ENCODE results near the gene CD68.

CD68 gene

DNA sequence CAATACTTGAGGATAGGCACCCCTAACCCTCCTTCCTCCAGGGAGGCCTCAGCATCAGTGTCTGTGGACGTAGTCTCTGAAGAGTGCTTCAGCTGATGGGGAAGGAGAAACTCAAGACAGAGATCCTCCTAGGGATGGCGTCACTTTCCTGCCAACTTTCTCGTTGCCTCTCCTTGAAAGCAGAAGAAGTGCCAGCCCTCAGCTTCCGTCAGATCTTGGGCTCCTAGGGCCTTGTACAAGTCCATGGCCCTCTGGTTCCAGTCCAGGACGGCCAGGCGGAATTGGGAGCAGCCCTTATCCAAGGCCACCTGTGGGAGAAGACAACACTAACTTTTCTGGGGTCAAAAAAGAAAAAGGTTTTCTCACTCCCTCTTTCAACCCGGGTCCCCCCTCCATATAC is 46.9 kb downstream of the CD68 start:
- DNase-seq (ENCODE audit: low read depth), result no peak
- TF ChIP-seq, protein P1, sequence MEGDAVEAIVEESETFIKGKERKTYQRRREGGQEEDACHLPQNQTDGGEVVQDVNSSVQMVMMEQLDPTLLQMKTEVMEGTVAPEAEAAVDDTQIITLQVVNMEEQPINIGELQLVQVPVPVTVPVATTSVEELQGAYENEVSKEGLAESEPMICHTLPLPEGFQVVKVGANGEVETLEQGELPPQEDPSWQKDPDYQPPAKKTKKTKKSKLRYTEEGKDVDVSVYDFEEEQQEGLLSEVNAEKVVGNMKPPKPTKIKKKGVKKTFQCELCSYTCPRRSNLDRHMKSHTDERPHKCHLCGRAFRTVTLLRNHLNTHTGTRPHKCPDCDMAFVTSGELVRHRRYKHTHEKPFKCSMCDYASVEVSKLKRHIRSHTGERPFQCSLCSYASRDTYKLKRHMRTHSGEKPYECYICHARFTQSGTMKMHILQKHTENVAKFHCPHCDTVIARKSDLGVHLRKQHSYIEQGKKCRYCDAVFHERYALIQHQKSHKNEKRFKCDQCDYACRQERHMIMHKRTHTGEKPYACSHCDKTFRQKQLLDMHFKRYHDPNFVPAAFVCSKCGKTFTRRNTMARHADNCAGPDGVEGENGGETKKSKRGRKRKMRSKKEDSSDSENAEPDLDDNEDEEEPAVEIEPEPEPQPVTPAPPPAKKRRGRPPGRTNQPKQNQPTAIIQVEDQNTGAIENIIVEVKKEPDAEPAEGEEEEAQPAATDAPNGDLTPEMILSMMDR (IDR thresholded peaks at IDR 0.05; ENCODE audit: low read depth, low read length, missing control alignments), result no peak
- peak overlapping the region; percentile 79 for H3K4me3 ChIP-seq (ENCODE audit: low read depth, low read length)
- in situ Hi-C loops (cut with HindIII; ENCODE audit: low sequenced_read_pairs), result no loop called here

DNA sequence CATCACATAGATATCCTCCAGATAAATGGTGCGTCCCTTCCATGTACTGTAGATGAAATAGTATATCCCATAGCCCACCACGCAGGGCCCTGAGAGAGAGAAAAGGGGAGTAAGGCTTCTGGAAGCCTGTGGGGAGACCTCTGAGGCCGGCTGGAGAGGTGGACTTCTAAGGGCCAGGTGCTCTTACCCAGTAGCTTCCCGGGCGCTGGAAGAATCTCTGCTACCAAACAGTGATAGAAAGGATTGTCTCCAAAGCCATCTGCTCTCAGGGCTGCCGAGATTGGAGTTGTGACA is 47.5 kb downstream of the CD68 start:
- H3K4me3 ChIP-seq (ENCODE audit: low read depth, low read length), result peak overlapping the region; percentile 79
- in situ Hi-C loops (cut with HindIII; ENCODE audit: low sequenced_read_pairs), result no loop called here
- DNase-seq (ENCODE audit: low read depth), result no peak
- TF ChIP-seq, protein P1 (IDR thresholded peaks at IDR 0.05; ENCODE audit: low read depth, low read length, missing control alignments), result no peak

- in situ Hi-C loops (cut with HindIII; ENCODE audit: low sequenced_read_pairs), result no loop called here
- TF ChIP-seq, protein P1 (IDR thresholded peaks at IDR 0.05; ENCODE audit: low read depth, low read length, missing control alignments), result no peak
- peak; percentile 84 for DNase-seq (ENCODE audit: low read depth)
- peak within 1 kb of the TSS; percentile 79 for H3K4me3 ChIP-seq (ENCODE audit: low read depth, low read length)
Observed at GRCh38 chr17:7627250-7628121, 48.0 kb downstream of the CD68 start, which contains the start of gene SAT2. Gene SAT2 (minus strand): TSS chr17:7627821. CDS start chr17:7627635, 186 bp downstream.

DNA sequence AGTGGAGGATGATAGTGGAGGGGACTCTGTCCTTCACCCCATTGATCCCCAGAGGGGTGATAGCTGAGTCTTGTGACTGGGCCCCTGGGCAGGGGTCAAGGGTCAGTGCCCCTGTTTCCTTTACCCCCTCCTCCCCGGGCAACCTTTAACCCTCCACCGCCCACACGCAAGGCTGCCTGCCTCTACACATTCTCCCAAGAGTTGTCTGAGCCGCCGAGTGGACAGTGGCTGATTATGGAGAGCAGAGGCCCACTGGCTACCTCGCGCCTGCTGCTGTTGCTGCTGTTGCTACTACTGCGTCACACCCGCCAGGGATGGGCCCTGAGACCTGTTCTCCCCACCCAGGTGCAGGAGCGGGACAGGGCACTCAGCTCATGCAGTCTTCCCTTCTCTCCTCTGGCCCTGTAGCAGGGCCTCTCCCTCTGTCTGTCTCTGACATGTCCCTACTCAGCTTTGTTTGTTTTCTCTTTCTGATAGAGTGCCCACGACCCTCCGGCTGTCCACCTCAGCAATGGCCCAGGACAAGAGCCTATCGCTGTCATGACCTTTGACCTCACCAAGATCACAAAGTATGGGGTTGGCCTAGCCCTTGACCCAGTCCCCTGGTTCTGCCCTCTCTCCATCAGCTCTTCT is 50.6 kb downstream of the CD68 start, which contains the start of gene SHBG:
Gene SHBG, plus strand, starts transcription at position 197 of the 633 bp plus-strand sequence. Its CDS starts 38 bp downstream, at position 235.
- no peak within 1 kb of the TSS for H3K4me3 ChIP-seq (ENCODE audit: low read depth, low read length)
- TF ChIP-seq, protein P1 (IDR thresholded peaks at IDR 0.05; ENCODE audit: low read depth, low read length, missing control alignments), result no peak
- DNase-seq (ENCODE audit: low read depth), result no peak
- in situ Hi-C loops (cut with HindIII; ENCODE audit: low sequenced_read_pairs), result no loop called here

Data from astrocyte of the cerebellum (primary cell).